HepG2 (cell line): ENCODE results near the gene EPB41L5. TPM values are rescaled to one million over a fixed set of nuclear protein-coding genes. Genes with fewer than 3 reads are reported as not detected.

Source experiments
- ATAC-seq: fragments of 200-7000 bp; cut with Tn5 transposase; 3 replicates; pipeline ENCODE4 v1.9.1; 2020; ENCODE audit warnings: mild to moderate bottlenecking, moderate library complexity
- BruUV-seq: library from RNA; stranded (reverse); fragments of 400-500 nt; replicated peaks from 2 replicates; lab custom pipeline; 2021; lab: Mats Ljungman, UMichigan
- CTCF ChIA-PET: fragments of 300-600 bp; formaldehyde crosslinking; extraction: SDS; loops from one replicate; lab custom pipeline; 2021; ENCODE audit warnings: low total read pairs, inconsistent platforms, low intra/inter-chr PET ratio; lab: Yijun Ruan, JAX
- POLR2A ChIA-PET: fragments of 350-600 bp; sonication (Branson Sonifier 250); formaldehyde crosslinking; loops from one replicate; lab custom pipeline; 2020; ENCODE audit warnings: antibody characterized with exemption, inconsistent platforms; lab: Yijun Ruan, JAX
- DNase-seq: peaks from one replicate; pipeline ENCODE4 v3.0.0-alpha.2; 2015; ENCODE audit warnings: low spot score
- FAIRE-seq: peaks from 3 replicates; lab custom pipeline; 2011; peaks lifted over from hg19 to GRCh38; lab: Jason Lieb, UNC
- H2AFZ ChIP-seq: one replicate; pipeline ENCODE4 v1.6.1; 2011; ENCODE audit warnings: low read length, inconsistent platforms
- H3K27ac ChIP-seq: fragments of 300-600 bp; 3 replicates; pipeline ENCODE4 v1.8.0; 2011; ENCODE audit warnings: mixed run types, mild to moderate bottlenecking, mixed read lengths, low read length, inconsistent platforms; ENCODE audit not compliant: insufficient read depth; ENCODE audit errors: extremely low read length
- H3K27me3 ChIP-seq, 2 experiments: fragments of 200-600 bp in 1 of 2; 2 replicates in 1 of 2; 3 replicates in 1 of 2; pipeline versions ENCODE4 v1.6.0 to v1.8.0; 2011; ENCODE audit warnings: low read length in 2 of 2, mild to moderate bottlenecking in 2 of 2, moderate library complexity in 2 of 2, inconsistent platforms in 1 of 2; ENCODE audit not compliant: insufficient read depth in 2 of 2, control insufficient read depth in 1 of 2
- H3K36me3 ChIP-seq, 2 experiments: fragments of 200-600 bp in 1 of 2; replicated peaks in 1 of 2; 2 replicates in 1 of 2; 3 replicates in 1 of 2; pipeline versions ENCODE4 v1.5.1 to v1.8.0; 2011; ENCODE audit warnings: low read length in 2 of 2, inconsistent platforms in 1 of 2; ENCODE audit not compliant: insufficient read depth in 2 of 2, control insufficient read depth in 1 of 2
- H3K4me1 ChIP-seq: 2 replicates; pipeline ENCODE4 v1.5.1; 2012; ENCODE audit warnings: low read length, inconsistent platforms; ENCODE audit not compliant: insufficient read depth
- H3K4me2 ChIP-seq: 2 replicates; pipeline ENCODE4 v1.6.0; 2011; ENCODE audit warnings: low read depth, low read length, inconsistent platforms
- H3K4me3 ChIP-seq, 3 experiments: fragments of 200-600 bp in 1 of 3; sonication (generic), shearing (Covaris generic) in 1 of 3; replicated peaks in 1 of 3; 2 replicates each; pipeline ENCODE4 v1.5.1; 2011 to 2016; ENCODE audit warnings: low read length in 3 of 3, inconsistent platforms in 2 of 3, low read depth in 2 of 3, mild to moderate bottlenecking in 2 of 3, control low read depth in 1 of 3, mixed read lengths in 1 of 3; ENCODE audit not compliant: insufficient read depth in 1 of 3
- H3K79me2 ChIP-seq: one replicate; pipeline ENCODE4 v1.6.1; 2011; ENCODE audit warnings: low read length, inconsistent platforms; ENCODE audit not compliant: insufficient read depth
- H3K9ac ChIP-seq: 2 replicates; pipeline ENCODE4 v1.6.0; 2011; ENCODE audit warnings: mild to moderate bottlenecking, low read depth, low read length, inconsistent platforms; ENCODE audit not compliant: insufficient read depth
- H3K9me3 ChIP-seq: 2 replicates; pipeline ENCODE4 v1.5.1; 2012; ENCODE audit warnings: mild to moderate bottlenecking, low read length
- H4K20me1 ChIP-seq: 2 replicates; pipeline ENCODE4 v1.6.0; 2011; ENCODE audit warnings: inconsistent platforms, mild to moderate bottlenecking, low read length, moderate library complexity; ENCODE audit not compliant: insufficient read depth
- SMC3 ChIP-seq: IDR thresholded peaks from 2 replicates; pipeline ENCODE4 v1.6.1; 2011; ENCODE audit warnings: low read length, improper control_type of control experiment
- ZNF207 ChIP-seq: fragments of 450-650 bp; IDR thresholded peaks from 2 replicates; pipeline ENCODE4 v1.6.1; 2016; ENCODE audit warnings: antibody characterized with exemption, borderline replicate concordance
- ZNF546 ChIP-seq: sonication (generic); formaldehyde crosslinking; conservative IDR thresholded peaks from 2 replicates; pipeline ENCODE4 v1.8.1; 2023; ENCODE audit warnings: mild to moderate bottlenecking, missing genetic modification reagents
- ZNF569 ChIP-seq: sonication (generic); formaldehyde crosslinking; IDR thresholded peaks from 2 replicates; pipeline ENCODE4 v1.5.0; 2020; ENCODE audit warnings: mild to moderate bottlenecking, missing genetic modification reagents, moderate library complexity, borderline replicate concordance
- WGBS: methylation state at CpG from one replicate; pipeline ENCODE4 v1.1.6; 2017; ENCODE audit warnings: low lambda C conversion rate; 5-methylcytosine and 5-hydroxymethylcytosine counted together
- in situ Hi-C: cut with HindIII; loops from 2 replicates; pipeline ENCODE4 v1.10.0; 2017; ENCODE audit warnings: low pct_unique_long_range_greater_than_20kb; ENCODE audit not compliant: extremely low pct_ligation_motif_present
- intact Hi-C: fragments of 100-400 bp; cut with micrococcal nuclease; formaldehyde crosslinking; loops from one replicate; pipeline ENCODE4 v1.10.0; 2022; ENCODE audit not compliant: unreplicated experiment
- polyA plus RNA-seq, 8 experiments: library from polyadenylated mRNA; depleted of rRNA in 3 of 8; stranded (reverse) in 7 of 8; unstranded in 1 of 8; fragments of >200 nt; fragmentation: Illumina TruSeq in 4 of 8; extraction: Trizol in 4 of 8; gene quantifications; 2 replicates each; pipeline versions ENCODE4 v1.2.1 to v1.2.3, GENCODE V29; 2011 to 2016; ENCODE audit warnings: low read depth in 4 of 8, missing spikeins in 1 of 8, mixed read lengths in 1 of 8; ENCODE audit not compliant: insufficient read depth in 1 of 8
- total RNA-seq, 5 experiments: library from RNA; depleted of rRNA; stranded (reverse); fragments of >200 nt; fragmentation: Illumina TruSeq; extraction: Trizol; gene quantifications; 2 replicates each; pipeline ENCODE4 v1.2.3, GENCODE V29; 2016; ENCODE audit warnings: low read depth in 1 of 5
- TF ChIP-seq, protein P1 (sequence below): sonication (generic); formaldehyde crosslinking; IDR thresholded peaks from 2 replicates; pipeline ENCODE4 v1.4.0; 2020; ENCODE audit warnings: missing genetic modification reagents
- TF ChIP-seq, protein P2 (sequence below): sonication (generic); formaldehyde crosslinking; IDR thresholded peaks from 2 replicates; pipeline ENCODE4 v1.4.0; 2020; ENCODE audit warnings: missing genetic modification reagents, mild to moderate bottlenecking, borderline replicate concordance
- TF ChIP-seq, protein P3 (sequence below): sonication (generic); formaldehyde crosslinking; IDR thresholded peaks from 2 replicates; pipeline ENCODE4 v1.5.0; 2020; ENCODE audit warnings: missing genetic modification reagents

The EPB41L5 gene
- total and polyA plus RNA-seq, 2 of the 13 experiments (the other 11 are each of a cell fraction or from before 2014, with no cell fraction given), result 40.5 to 47.5 TPM

DNA sequence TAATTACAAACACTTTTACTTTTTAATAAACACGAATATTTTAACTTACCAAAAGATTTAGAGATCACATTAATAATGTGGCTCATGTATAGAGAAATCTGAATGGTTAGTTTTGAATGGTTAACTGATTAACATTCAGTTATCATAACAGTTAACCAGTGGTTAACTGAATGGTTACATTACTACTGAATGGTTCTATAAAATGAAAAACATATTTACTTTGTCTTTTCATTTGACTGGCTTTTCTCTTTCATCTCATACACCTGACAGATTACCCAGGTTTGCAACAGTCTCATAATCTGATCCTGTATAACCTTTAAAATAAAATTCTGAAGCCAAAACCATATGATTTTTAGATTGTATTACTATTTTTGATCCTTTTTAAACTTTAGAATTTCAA lies 91.9 kb downstream of the EPB41L5 start:
- DNase-seq (no peak), ATAC-seq (no peak), FAIRE-seq (no peak)
- H3K9me3 ChIP-seq, result no peaks in the 10 kb centered on the region
- POLR2A ChIA-PET, result no interaction called here
- no peak overlapping the region for H3K4me3 ChIP-seq
- CTCF ChIA-PET, result no interaction called here
- 60% methylated on average over 1 of the region's 1 CpG for WGBS
- in situ Hi-C loops (loop anchor here (5.0 kb wide), 1 partner anchor 68 kb away; no protein-coding TSS in a partner anchor), intact Hi-C loops (no loop called here)
- no peak overlapping the region for H3K4me2 ChIP-seq
- no peaks in the 10 kb centered on the region for H3K27me3 ChIP-seq
- no peak overlapping the region for H3K27ac ChIP-seq
- H3K9ac ChIP-seq, result no peak overlapping the region; the same call in 1 of the 2 replicates
- H3K79me2 ChIP-seq, result no peaks in the 10 kb centered on the region
- no TSS peak for BruUV-seq
- no peaks in the 10 kb centered on the region for H4K20me1 ChIP-seq
- H3K36me3 ChIP-seq, result peaks cover 1 to 63% of the 10 kb centered on the region in 2 experiments
- H3K4me1 ChIP-seq, result no peaks in the 10 kb centered on the region
- TF ChIP-seq, protein P1, sequence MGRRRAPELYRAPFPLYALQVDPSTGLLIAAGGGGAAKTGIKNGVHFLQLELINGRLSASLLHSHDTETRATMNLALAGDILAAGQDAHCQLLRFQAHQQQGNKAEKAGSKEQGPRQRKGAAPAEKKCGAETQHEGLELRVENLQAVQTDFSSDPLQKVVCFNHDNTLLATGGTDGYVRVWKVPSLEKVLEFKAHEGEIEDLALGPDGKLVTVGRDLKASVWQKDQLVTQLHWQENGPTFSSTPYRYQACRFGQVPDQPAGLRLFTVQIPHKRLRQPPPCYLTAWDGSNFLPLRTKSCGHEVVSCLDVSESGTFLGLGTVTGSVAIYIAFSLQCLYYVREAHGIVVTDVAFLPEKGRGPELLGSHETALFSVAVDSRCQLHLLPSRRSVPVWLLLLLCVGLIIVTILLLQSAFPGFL (CRISPR knock-in tag), result no peak
- TF ChIP-seq ZNF207, result no peak
- TF ChIP-seq, protein P2, sequence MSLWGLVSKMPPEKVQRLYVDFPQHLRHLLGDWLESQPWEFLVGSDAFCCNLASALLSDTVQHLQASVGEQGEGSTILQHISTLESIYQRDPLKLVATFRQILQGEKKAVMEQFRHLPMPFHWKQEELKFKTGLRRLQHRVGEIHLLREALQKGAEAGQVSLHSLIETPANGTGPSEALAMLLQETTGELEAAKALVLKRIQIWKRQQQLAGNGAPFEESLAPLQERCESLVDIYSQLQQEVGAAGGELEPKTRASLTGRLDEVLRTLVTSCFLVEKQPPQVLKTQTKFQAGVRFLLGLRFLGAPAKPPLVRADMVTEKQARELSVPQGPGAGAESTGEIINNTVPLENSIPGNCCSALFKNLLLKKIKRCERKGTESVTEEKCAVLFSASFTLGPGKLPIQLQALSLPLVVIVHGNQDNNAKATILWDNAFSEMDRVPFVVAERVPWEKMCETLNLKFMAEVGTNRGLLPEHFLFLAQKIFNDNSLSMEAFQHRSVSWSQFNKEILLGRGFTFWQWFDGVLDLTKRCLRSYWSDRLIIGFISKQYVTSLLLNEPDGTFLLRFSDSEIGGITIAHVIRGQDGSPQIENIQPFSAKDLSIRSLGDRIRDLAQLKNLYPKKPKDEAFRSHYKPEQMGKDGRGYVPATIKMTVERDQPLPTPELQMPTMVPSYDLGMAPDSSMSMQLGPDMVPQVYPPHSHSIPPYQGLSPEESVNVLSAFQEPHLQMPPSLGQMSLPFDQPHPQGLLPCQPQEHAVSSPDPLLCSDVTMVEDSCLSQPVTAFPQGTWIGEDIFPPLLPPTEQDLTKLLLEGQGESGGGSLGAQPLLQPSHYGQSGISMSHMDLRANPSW (CRISPR knock-in tag), result no peak
- no peak for TF ChIP-seq SMC3
- TF ChIP-seq, protein P3, sequence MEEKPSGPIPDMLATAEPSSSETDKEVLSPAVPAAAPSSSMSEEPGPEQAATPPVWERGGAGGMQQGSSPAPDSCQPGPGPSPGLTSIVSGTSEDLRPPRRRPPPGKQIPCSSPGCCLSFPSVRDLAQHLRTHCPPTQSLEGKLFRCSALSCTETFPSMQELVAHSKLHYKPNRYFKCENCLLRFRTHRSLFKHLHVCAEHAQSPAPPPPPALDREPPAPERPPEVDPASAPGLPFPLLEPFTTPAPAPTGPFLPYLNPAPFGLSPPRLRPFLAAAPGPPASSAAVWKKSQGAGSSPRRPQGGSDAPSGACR (CRISPR knock-in tag), result no peak
- no peak for TF ChIP-seq ZNF569
- TF ChIP-seq ZNF546 (CRISPR knock-in tag), result no peak
- H2AFZ ChIP-seq, result no peak overlapping the region
